HG03469 (cell line): ENCODE measurements around the gene ROS1.

ENCODE experiments used
- ATAC-seq: cut with Tn5 transposase; IDR thresholded peaks from one replicate; pipeline ENCODE4 v1.9.1; 2021; ENCODE audit warnings: mild to moderate bottlenecking, moderate library complexity, moderate number of reproducible peaks; ENCODE audit not compliant: unreplicated experiment

The ROS1 gene

GRCh38 chr6:117441824-117442264 lies 16.1 kb upstream of the ROS1 start:
- ATAC-seq: no peak

- no peak for ATAC-seq
These were observed 15.2 kb upstream of the ROS1 start for GRCh38 chr6:117440706-117441525.

- no peak for ATAC-seq
These were observed 6.5 kb upstream of the ROS1 start for GRCh38 chr6:117432273-117432672.

GRCh38 chr6:117423754-117424153 lies 2.0 kb downstream of the ROS1 start:
- ATAC-seq: no peak

GRCh38 chr6:117418320-117418719 lies 7.4 kb downstream of the ROS1 start:
- ATAC-seq: no peak

- ATAC-seq: no peak
These were observed 7.9 kb downstream of the ROS1 start for GRCh38 chr6:117417851-117418250.

DNA sequence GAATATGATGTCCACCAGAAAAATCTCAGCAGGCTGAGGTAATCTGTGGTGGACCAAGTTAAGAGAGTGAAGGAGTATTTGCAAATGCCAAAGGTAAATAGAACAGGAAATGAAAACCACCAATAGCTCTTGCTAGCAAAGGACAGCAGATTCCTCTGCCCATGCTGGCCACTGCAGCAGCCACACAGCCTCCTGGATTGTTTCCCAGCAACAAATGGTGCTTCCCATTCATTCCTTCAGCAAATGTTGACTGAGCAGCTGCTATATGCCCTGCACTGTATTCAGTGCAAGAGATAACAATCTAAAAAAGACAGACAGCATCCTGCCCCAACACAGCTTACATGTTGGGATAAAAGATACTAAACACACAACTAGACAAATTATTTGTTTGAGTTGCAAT lies 11.0 kb downstream of the ROS1 start:
- ATAC-seq: no peak

- no peak for ATAC-seq
These were observed 14.3 kb downstream of the ROS1 start for GRCh38 chr6:117411474-117411873.

DNA sequence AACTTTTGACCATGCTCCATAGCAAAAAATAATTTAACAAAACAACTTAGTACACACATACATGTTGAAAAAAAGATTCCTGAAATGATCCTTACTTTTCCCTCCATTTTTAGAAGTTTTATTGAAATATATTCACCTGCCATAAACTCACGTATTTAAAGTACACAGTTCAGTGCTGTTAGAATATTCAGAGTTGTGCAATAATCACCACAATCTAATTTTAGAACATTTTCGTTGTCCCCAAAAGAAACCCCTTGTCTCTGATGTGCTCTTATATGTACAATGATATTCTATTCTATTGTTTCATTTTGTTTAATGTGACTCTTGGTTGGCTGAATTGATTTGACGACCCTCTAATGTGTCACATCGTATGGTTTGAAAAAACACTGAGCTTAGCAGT lies 15.9 kb downstream of the ROS1 start:
- ATAC-seq: no peak

DNA sequence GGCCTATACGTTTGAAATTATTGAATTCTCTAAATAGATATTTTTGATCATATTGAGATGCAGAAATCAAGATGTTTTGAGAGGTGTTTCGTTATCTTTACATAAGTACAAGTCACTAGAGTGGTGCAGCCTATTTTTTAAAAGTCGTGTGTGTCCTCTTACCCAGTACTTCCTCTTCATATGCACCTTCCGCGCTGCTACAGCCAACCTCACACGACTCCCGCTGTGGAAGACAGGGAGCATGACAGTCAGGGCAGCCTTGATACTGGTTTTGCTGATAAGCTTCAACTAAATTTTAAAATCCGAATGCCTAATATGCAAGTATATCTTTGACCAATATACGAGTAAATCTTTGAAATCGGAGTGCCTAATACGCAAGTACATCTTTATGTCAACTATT lies 16.3 kb downstream of the ROS1 start:
- ATAC-seq: no peak

DNA sequence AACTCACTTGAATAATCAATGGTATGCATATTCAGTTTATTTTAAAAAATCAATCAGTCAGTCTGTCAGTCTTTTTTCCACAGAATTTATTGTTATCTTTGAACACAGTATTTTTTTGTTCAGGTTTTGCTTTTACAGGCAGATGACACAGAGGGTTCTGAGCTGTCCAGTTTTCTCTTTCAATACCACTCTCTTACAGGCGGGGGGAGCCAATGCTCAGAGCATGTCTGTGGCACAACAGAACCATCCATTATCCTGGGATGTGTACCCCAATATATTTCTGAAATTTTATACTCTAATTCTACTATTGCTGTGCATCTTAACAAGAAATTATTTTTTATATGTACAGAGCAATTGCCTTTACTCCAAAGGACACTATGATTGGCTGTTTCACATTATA lies 21.2 kb downstream of the ROS1 start:
- no peak for ATAC-seq

DNA sequence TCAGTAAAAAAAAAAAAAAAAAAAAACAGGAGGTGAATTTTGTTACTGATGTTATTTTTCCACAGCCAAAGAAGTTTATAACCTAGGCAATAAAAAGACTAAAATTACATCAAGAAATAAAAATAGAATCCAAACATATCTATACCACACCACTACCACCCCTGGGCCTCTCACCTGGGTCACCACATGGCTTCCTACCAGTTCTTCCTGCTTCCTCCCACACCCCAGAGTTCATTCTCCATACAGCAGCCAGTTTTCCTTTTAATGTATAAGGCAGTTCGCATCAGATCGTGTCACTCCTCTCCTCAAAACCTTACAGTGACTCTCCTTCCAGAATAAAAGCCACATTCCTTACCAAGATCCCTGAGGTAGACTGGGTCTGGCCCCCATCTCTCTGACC lies 23.9 kb downstream of the ROS1 start:
- ATAC-seq: no peak

GRCh38 chr6:117399924-117400323 lies 25.8 kb downstream of the ROS1 start:
- ATAC-seq: no peak

DNA sequence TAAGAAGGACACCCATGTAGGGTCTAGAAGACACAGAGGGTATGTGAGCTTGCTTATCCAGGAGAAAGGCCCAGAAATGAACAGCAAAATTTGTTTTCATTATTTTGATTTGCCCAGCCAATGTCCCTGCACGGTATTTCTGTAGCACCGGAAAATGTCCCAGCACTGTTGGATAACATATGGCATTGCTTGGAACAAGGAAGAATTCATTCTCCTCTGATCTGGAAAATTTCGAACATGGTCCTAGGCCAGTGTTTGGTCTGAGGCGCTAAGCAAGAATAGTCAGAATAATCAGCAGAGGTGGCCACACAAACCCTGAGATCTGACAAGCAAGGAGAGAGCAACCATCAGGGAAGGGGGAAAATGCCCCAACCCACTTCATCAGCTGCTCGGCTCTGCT lies 26.6 kb downstream of the ROS1 start:
- ATAC-seq: no peak

DNA sequence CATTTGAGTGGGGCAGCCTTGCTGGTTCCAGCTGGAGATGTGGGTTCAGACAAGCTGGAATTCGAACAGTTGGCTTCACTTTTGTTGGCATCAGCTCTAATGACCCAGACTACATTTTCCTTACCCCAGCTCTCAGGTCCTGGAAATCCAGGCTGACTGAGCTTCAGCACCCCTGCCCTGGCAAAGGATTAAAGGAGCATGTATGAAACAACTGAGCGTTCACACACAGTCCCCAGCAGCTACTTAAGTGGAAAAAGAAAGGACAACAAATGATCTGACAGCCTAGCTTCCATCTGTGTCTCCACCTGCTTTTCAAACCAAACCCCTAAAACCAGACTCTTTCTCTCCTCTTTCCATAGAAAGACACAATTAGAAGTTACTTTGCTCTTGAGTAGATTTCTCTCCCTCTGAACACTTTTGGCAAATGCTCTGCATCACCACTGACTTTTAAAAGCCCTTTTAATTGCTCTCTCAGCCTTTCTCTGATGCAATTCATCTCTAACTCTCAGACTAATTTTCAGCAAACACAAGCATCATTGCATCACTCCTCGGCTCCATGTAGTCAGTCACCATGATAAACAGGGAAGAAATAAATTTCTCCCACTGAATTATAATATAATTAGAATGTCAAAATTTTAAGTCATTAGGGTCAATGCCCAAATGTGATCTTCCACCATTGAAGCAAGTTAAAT lies 28.1 kb downstream of the ROS1 start:
- no peak for ATAC-seq

- no peak for ATAC-seq
These were observed 29.5 kb downstream of the ROS1 start for GRCh38 chr6:117396228-117396627.

DNA sequence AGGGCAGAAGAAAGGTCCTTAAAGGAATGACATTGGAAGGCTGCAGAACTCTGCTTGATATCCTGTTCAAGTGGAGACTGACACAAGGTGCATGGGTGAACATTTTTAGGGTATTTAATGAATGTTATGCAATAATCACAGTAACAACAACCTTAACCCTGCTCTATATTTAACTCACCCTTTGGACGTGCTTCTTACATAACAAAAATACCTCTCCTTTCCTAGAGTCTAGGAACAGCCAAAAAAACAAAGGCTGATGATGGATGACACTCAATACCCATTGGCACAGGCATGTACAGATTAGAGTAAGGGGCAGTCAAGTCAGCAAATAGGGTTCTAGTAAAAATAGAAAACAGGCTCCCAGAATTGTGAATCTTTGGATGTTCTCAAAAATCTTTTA lies 30.6 kb downstream of the ROS1 start:
- ATAC-seq: no peak

DNA sequence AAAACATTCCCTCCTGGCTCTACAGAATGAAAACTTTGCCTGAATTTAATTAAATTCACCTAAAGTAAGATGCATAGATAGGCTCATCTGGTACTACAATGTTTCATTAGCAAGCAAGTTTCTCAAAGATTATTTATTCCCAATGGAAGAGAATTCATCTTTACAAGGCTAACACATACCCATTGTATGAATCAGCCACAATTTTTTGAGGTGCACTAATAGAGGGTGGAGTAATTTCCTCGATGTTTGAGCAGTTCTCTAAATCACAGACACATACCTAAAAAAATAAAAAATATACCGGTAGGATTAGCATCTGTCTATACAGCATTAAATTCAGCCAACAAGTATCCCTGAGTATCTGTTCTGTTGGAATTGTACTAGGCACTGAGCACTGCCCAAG lies 32.7 kb downstream of the ROS1 start:
- no peak for ATAC-seq

- no peak for ATAC-seq
These were observed 33.7 kb downstream of the ROS1 start for GRCh38 chr6:117391874-117392583.

- ATAC-seq: no peak
These were observed 36.3 kb downstream of the ROS1 start for GRCh38 chr6:117389227-117390057.

DNA sequence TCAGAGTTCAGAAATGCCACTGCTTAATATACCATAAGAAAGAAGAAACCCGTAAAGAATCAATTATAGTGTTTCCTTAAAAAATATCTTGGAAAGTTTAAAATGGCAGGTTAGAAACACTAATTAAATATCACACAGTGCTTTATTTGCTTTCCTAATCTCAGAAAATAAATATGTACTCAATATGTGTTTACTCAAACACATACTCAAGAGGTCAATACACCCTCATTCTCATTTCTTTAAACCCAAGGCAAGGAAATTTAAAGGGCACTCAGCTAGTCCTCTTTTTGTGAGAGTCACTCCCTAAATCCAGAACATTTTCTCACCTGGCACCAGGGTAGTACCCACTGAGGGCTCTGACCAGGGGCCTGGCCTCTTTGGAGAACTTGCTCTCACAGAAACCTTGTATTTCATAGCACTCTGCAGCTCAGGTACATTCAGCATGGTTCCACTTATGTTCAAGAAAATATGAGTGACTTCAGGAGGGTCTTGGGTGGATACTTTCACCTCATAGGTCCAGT lies 38.2 kb downstream of the ROS1 start:
- ATAC-seq: no peak
